DMS53 treated with DMSO at 0.1 percent for 48 hours (cell line): ENCODE data around the gene SH3BP2.

Source experiments
- DNase-seq: peaks from one replicate; lab custom pipeline; 2025; ENCODE audit not compliant: unreplicated experiment; lab: John Stamatoyannopoulos, UW

Gene SH3BP2

DNA sequence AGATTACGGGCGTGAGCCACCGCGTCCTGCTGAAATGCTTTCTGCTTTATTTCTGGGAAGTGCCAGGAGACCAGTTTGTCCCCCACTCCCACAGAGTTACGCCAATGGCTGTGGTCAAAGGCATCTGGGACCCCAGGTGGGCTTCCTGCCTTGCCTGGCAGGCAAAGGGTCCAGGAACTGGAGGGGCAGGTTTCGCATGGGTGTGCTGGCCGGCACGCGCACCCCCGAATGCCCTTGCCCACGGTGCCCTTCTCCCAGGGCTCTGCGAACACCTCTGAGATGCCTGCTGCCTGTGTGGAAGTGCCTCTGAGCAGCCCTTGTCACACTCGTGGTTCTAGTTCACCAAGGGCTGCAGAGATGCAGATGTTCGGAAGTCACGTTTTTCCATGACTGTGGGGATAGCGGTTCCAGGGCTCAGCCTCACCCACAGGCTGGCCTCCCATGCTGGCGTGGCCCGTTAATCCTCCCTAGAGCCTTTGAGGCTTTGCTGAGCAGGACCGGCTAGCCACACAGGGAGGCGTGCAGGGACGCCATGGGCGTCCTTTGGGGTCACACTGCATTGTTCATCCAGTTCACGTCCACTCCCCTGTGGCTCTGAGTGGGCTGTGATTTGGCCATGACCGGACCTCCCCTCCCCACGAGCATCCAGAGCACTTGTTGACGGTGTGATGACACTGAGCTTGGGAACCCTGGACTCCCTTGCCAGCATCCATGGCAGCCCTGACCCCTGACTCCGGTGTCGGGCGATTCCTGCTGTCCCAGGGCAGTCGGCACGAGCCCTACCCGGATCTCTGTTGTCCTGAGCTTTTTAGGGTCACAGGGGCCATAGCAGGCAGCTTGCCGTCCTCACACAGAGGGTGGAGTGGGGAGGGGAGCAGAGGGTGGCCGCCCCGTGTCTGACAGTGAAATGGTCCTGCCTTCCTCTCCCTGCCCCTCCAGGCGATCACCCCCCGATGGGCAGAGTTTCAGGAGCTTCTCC, 38.0 kb downstream of the SH3BP2 start:
- no peak for DNase-seq

GRCh38 chr4:2831611-2832308, 38.9 kb downstream of the SH3BP2 start:
- no peak for DNase-seq

DNA sequence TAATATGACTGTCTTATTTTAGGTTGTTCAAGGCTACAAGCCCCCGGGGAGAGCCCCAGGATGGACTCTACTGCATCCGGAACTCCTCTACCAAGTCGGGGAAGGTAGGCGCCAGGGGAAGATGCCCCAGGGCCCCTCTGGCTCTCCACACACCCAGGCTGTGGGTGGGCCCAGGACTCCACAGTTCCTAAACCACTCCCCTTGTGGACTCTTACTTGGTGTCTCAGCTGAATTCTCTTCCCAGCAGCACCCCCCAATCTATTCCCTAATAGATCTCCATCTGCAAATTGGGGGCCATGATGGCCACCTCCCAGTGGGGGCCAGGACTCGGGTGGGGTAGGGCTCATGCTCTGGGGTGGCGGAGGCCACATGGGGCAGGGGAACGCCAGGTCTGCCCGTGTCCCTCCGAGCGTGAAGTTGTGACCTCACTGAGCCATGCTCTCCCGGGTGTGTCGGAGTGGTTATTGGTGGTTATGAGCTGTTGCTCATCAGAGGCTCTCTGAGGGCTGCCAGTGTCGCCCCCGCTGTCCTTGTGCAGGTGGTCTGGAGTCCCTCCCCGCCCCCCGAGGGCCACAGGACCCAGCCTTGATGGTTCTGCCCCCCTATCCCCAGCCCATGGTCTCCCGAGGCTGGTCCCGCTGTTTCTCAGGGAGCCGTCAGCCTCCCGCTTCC, 39.6 kb downstream of the SH3BP2 start:
- DNase-seq = no peak

DNA sequence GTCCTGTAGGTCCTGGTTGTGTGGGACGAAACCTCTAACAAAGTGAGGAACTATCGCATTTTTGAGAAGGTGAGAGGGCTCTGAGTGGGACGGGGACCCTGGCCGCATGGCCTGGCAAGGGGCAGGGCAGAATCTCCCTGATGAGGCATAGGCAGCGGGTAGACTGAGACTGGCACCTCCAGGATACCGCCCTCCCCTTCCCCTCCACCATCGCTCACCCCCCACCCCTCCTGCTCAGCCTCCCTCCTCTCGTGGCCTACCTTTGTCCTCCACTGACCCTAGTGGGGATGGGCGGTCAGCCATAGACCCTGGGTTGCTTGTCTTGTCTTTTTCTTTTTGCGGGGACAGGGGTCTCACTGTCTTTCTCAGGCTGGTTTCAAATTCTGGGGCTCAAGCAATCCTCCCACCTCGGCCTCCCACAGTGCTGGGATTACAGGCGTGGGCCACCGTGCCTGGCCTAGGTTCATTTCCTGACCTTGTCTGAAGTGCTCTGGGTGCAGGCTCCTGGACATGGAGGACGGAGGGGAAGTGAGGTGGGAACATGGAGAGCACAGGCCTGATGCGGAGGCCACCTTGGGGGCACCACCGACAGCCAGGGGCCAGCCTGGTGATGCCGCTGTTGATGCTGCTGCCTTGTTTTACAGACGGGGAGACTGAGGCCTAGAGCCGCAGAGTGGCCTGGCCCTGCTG, 40.2 kb downstream of the SH3BP2 start:
- no peak for DNase-seq

- DNase-seq = no peak
Observed at GRCh38 chr4:2833671-2834000, 40.8 kb downstream of the SH3BP2 start.

GRCh38 chr4:2834001-2834921, 41.4 kb downstream of the SH3BP2 start:
- DNase-seq = no peak

- no peak for DNase-seq
Observed at GRCh38 chr4:2835978-2836377, 43.1 kb downstream of the SH3BP2 start.

DNA sequence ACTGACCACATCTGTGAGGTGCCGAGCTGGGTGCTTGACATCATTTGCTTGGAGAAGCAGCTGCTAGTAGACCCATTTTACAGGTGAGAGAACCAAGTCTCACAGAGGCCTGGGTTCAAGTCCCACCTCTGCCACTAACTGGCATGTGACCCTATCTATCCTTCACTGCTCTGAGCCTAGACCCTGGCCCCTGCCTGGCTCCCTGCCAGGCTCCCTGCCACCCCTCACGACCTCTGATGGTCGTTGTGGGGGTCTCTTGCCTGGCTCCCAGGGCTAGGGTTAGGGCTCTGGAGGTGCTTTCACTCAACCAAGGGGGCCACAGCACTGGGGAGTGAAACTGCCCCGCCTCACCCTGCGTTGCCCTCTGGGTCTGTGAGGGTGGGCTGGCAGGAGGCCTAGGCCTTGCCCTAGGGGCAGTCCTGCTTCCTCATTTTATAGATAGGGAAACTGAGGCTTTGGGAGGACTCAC, 43.5 kb downstream of the SH3BP2 start:
- no peak for DNase-seq

DNA sequence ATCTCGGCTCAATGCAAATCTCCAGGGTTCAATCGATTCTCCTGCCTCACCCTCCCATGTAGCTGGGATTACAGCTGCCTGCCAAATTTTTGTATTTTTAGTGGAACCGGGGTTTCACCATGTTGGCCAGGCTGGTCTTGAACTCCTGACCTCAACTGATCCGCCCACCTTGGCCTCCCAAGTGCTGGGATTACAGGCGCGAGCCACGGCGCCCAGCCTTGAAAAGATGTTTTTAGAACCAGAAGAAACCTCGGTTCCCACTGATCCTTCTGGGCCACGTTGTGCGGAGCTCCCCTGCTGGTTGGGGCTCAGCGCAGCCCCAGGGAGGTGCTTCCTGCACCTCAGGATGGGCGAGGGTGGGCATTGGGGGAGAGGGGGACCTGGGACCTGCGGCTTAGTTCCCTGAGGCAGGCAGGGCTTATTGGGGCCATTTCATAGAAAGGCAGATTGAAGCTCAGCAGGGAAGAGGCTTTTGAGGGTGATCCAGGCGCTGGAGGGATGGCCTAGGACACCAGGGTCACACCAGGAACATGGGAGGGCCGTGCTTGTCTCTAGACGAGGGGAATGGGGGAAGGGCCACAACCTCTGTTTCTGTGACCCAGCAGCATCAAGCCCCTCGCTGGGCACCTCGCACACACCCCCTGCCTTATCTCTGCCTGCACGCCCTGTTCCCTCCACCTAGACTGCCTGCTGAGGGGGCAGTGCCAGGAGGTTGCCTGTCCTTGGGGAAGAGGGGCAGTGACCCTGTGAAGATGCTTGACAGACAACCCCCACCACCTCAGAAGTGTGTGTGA, 44.4 kb downstream of the SH3BP2 start:
- no peak for DNase-seq

DNA sequence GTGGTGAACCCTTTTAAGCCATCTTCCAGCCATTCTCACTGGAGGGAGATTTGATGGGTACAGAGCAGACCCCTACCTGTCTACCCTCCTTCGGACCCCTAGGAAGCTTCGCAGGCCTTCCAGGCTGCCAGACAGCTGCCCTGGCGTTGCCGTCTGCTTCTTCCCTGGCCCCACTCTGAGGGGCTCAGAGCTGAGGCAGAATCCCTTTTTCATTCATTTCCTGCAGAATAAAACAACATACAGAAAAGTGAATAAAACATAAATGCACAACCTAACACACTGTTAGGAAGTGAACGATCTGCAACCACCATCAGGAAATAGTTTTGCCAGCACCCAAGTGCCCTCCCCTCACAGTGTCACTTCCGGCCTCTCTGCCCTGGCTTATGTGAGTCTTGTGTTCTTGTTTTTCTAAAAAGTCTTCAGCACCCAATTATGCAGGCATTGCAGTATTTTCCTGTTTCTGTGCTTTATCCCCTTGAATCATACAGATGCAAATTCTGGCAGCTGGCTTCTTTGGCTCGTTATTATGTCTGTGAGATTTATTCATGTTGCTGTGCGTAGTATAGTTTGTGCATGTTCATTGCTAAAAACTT, 45.1 kb downstream of the SH3BP2 start:
- DNase-seq = no peak

DNA sequence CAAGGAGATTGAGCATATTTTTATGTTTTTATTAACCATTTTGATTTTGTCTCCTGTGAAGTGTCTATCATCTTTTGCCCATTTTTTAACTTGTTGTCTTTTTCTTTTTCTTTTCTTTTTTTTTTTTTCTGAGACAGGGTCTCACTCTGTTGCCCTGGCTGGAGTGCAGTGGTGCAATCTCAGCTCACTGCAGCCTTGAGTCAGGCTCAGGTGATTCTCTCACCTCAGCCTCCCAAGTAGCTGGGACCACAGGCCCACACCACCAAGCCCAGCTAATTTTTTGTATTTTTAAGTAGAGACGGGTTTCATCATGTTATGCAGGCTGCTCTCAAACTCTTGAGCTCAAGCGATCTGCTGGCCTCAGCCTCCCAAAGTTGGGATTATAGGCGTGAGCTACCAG, 46.2 kb downstream of the SH3BP2 start:
- no peak for DNase-seq

DNA sequence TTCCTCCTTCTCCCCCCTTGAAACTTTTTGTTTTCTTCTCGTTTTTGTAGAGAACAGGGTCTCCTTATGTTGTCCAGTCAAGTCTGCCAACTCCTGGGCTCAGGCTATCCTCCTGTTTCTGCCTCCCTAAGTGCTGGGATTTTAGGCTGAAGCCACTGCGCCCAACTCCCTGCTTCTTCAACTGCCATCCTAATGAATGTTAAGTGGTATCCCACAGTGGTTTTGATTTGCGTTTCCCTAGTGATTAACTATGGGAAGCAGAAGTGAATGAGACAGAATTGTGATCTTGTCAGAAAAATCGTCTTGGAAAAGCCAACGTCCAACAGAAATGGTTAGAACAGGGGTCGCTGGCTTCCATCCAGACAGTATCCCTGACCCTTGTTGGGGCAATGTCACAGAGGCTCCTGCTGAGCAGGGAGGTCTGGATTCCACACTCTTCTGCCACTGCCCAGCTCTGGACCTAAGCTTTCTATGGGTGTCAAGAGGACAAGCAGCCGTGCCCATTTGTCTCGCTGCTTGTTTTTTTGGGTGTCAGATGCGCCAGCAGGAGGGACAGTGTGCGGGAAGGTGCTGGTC, 49.9 kb downstream of the SH3BP2 start:
- DNase-seq = no peak

DNA sequence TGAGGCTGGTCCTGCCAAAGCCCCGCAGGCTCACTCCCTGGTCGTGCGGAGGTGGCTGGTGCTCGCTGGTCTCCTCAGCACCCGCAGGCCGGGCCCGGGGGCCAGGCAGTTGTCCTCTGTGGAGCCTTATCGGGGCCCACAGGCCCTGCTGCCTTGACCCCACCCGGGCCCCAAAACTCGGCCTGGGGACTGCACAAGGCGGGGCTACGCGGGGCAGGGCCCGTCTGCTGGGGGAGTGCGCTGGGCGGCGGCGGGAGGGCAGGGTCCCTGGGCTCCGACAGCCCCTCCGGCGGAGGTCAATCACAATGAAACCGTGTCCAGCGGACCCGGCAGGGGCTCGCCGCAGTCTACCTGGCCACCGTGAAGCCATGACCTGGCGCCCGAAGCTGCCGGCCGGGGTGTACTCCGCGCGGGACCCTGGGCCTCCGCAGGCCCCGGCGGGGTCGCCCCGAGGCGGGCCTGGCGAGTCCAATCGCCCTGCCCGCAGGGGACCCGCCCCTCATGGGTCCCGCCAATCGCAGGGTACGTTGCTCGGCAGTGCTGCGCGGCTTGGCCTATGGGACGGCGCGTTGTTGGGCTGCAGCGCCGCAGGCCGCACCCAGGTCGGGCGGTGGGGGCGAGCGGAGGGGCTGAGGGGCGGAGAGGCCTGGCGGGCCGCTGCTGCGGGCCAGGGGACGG, 50.5 kb downstream of the SH3BP2 start, which contains the start of gene ADD1:
Gene ADD1, plus strand, starts transcription at position 582 of the 678 bp plus-strand sequence. CDS start 32,072 bp downstream, outside the sequence.
- DNase-seq = peak; percentile 83

- peak; percentile 23 for DNase-seq
Observed at GRCh38 chr4:2843941-2844584, 51.2 kb downstream of the SH3BP2 start.

DNA sequence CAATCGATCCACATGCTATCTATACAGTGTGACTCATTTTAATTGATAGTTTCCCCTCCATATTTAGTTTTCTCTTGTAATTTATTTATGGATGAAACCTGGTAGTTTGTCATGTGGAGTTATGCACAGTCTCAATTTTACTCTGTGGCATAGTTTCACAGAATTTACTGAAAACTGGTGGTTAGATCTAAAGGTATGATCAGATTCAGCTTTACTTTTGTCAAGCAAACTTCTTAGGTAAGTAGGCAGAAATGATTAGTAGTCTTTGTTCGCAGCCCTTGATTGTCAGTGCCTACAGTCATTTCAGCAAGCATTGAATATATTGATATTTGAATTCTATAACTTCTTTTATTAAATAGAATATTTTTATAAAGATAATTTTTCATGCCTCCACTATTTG, 53.3 kb downstream of the SH3BP2 start:
- no peak for DNase-seq

- no peak for DNase-seq
Observed at GRCh38 chr4:2847302-2847871, 54.5 kb downstream of the SH3BP2 start.

- DNase-seq = no peak
Observed at GRCh38 chr4:2848449-2848848, 55.6 kb downstream of the SH3BP2 start.
